NCI-H2196 treated with DMSO at 0.1 percent for 48 hours (cell line): Measurements from ENCODE around the gene C12orf50.
"Not testable (repeated sequence)": the region's sequence is repeated elsewhere in the genome, so short reads cannot be mapped to it uniquely, and the experiment has no call there.

Experiments used
- DNase-seq: peaks from one replicate; lab custom pipeline; 2025; ENCODE audit not compliant: unreplicated experiment; lab: John Stamatoyannopoulos, UW

Gene C12orf50, protein sequence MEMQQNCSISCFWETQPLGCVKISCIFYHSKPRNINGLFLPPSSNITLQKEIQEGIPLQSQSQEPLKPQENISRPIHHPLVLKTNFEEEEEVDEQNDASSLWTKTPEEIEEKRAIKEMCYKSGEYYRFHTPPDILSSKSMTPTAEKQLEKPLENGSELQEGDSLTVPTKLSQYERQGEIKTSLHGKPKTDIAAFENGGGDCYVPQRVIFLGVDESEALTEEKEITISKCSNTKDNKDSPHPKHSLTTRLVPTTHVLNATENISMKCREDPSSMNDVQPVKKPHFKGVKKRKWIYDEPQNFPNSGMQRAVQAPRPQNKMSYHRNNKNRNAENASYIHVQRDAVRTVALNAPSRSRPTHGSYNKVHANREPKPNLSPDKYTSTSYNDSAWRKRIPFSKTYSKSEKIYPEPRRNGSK

DNA sequence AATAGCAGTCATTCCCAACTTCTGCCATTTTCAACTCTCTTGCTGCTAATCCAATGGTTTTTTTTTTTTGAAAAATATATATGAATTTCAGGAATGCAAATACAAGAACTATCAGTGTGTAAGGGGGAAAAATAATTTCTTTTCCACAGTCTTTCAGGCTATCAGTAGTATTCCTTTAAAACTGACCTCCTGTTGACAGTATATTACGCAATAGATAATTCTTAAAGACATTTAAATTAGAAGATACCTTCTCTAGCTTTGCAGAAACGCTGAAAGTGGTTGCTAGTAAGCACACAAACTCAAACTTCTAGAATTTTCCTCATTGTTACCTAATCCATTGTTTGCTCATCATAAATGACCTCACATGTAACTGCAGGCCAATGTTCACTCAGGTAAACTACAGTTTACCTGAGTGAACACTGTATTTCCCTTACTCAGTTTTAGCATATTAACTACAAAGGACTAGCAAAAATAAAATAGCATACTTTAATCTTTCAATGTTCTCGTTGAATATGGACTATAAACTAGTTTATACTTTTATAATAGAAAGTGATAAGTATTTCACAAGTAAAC lies at the start of gene C12orf50:
TSS of gene C12orf50 (minus strand) at position 309 of the 573 bp plus-strand sequence. CDS start 2,439 bp downstream, outside the sequence.
- DNase-seq, result no peak

DNA sequence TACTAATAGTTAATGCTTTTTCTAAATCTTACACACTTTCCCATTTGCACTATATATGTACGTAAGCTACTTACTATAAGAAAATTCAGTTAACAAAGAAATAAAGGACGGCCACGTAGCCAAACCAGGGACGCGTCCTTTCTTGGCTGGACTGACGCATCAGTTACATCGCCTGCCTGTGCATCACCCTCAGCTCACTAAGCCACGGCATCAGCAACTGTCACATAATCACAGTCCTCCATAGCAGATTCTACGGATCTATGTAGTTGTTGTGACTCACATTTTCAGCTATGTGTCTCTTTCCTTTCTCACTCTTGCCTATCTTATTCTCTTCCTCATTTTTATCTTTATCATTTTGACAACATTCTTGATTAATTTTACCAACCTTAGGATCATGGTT lies 38.1 kb upstream of the C12orf50 start:
- DNase-seq, result no peak

DNA sequence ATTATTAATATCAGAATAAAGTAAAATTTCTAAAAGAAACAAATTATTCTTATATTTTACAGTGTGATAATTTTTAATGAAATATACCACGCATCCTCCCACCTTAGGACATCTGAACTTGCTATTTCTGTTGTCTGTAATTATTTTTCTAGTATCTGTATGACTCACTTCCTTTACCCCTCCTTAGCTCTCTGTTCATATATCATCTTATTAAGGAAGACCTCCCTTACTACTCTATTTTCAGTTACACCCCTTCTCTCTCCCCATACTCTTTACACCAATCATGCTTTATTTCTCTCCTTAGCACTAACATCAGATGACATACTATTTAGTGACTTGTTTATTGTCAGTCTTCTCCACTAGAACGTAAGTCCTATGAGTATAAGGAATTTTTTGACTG lies 34.2 kb upstream of the C12orf50 start:
- DNase-seq, result no peak

DNA sequence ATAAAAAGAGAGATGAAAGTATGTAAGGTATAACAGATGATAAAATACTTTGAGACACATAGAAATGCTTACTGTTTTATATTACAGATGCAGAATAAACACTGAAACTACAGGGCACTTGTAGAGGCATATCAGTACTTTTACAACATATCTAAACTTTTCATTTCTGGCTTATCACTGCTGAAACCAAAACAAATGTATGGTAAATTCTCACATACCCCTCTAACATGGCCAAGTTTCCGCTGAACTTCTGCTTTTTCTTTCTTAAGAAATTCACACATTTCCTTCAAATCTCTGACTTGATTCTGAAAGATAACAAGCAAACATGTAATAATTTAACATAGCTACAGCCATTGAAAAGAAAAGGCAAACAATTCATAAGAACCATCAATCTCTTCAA lies 33.3 kb upstream of the C12orf50 start:
- no peak for DNase-seq

DNA sequence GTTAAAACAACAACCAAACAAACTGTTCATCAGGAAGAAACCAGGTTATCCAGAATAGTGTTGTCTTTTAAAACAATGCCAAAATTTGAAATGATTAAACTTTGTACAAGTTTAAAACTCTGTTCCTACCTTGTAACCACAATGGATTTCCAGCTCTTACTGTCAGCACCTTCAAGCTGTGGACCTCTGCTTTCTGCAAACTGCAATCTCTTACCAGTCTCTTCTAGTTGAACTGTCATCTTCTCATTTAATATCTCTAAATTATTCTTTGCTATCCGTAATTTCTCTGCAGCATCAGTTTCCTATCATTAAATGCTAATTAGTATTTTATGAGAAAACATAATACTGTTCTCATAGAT lies 29.5 kb upstream of the C12orf50 start:
- no peak for DNase-seq

DNA sequence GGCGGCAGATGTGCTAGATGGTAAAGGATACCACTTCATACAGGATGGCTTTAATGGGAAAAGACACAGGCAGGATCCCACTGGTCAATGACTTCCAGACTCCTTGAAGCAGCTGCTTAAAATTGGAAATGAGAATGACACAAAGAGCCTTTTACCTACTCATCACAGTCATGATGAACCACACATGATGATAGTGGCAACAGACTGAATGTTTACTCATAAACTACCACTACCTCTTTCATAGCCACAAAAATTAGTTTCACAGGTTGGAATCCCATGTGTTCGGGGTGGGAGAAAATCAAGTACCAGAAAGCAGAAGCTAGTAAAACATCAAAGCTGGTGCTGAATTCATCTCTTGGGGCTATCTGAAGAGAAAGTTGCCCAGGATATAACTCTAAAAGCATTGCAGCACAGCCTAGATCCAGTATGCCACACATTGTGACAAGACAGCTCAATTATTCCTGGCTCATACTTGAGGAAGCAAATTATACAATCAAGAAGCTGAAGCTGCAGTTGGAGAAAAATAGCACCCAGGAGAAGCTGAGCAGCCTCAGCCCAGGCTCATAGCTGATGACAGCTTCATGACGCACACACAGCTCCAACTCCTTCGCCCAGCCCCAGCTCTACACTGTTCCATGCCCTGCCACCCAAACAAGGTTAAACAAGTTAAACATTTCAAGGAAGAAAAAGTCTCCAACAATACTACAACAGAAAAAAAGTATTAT lies 29.0 kb upstream of the C12orf50 start:
- DNase-seq, result no peak

DNA sequence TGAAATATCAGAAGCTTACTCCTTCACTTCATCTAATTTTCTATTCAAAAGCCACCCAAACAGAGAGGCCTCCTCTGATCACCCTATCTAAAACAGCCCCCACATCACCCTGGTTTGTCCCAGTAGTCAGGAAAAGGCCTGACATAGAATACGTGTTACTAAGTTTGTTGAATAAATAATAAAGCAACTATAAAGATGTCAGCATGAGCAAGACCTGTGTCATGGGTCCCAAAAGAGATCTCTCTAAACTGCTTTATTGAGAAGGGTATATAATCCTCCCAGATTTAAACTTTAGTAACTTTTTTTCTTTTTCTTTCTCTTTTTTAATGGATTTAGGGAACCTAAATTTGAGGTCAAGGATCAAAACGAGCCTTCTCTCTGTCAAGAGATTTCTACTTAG lies 27.4 kb upstream of the C12orf50 start:
- DNase-seq, result no peak

DNA sequence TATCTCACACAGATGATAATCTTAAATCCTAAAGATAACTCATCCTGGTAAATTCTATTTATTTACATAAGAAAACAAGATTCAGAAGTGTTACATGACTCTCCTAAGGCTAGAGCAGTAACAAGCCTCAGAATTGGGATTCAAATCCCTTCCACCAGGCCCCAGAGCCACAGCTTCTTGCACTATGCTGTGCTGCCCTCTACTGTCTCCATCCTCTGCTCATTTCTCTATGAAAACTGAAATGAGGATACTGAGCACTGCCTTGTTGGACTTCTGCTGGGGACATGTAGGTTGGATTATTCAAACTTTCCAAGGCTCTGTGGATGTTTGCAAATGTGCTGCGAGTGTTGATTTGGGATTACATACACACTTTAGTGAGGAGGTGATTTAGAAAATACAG lies 23.5 kb upstream of the C12orf50 start:
- DNase-seq, result peak; percentile 28

DNA sequence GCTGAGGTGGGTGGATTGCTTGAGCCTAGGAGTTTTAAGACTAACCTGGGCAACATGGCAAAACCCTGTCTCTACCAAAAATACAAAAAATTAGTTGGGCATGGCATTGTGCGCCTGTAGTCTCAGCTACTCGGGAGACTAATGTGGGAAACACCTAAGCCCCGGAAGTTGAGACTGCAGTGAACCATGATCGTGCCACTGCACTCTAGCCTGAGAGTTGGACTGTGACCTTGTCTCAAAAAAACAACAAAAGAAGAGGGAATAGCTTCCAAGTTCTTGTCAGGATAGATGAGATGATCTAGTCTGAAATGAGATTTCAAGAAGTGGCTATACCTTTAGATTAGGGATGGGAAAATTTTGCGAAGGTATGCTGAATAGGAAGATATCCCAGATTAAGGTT lies 14.8 kb upstream of the C12orf50 start:
- DNase-seq, result no peak

DNA sequence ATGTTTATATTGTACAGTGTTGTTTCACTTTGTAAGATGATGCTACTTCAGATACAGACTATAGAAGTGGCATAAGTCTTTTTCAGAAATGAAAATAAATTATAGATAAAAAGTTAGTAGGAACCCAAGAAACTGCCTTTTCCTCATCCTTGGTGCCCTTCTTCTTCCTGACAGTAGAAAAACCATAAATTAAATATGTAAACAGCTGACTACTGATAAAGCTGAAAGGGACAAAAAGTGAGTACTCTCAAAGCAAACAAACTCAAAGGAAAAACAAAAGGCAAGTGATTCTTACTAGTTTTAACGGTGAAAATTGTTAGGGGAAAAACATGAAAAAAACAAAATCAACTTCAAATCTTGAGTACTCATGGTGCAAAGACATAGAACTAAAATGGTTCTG lies 8.6 kb upstream of the C12orf50 start:
- DNase-seq, result no peak

DNA sequence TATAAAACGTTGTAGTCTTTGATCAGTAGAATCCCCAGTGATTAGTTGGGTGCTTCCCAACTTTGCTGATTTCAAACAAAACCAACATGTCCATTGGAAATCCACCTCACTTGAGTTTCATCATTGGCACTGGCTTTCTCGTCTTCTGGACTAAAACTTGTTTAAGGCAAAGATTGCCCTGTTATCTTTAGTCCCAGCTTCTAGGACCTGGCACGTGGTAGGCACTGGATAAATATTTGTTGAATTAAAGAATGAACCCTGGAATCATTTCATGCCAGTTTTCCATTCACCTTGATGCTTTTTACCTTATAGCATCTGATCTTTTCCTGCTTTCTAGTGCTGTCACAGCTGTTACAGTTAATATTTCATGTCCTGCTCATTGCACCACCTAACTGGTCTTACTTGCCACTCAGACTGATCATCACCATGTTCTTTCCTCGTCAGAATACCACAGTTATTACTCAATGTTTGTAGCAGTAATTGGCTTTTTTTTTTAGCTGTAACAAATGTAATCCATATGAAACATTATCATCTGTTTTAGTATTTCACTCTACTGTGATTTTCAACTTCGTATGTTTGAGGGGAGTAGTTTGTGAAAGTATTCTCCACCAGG lies 7.3 kb upstream of the C12orf50 start:
- DNase-seq, result no peak

DNA sequence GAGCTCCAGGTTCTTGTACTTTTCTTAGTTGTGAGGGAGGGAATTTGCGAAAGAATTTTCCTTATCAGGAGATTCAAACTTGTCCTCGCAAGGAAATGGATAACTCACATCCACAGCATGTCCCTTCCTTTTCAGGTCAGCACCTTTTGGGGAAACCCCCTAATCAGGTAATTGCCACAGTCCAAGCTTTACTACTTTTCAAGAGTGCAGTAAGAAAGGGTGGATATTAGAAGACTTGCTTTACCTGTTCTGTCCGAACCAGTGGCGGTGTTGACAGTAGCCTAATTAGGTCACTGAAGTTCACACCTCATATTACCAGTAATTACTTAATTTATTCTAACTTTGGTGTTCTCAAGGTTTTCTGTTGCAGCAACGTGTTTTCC lies 6.7 kb upstream of the C12orf50 start:
- no peak for DNase-seq

DNA sequence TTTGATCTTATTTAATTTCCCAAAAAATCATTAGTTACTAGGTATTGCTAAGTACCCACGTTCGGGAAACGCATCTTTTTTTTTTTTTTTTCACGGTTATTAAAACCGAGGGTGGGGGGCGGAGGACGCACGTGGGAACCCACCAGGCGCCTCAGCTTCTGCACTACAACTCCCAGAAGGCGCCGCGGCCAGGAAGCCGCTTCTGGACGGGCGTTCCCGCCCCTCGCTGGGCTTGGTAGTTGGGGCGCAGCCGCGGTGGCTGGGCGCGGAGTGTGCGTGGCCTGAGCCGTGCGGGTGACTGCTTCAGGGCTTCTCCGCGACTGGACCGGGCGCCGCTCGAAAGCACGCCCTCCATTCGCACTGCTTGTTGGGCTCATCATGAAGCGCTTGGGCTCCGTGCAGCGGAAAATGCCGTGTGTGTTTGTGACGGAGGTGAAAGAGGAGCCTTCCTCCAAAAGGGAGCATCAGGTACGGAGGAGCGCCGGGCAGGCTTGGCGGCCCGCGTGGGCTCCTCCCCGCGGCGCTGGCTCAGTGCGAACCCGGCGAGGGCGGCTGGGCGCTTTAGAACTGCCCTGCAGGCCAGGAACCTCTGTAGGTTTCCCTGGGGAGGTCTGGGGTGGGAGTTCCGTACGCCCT lies 6.2 kb upstream of the C12orf50 start:
- peak; percentile 65 for DNase-seq

DNA sequence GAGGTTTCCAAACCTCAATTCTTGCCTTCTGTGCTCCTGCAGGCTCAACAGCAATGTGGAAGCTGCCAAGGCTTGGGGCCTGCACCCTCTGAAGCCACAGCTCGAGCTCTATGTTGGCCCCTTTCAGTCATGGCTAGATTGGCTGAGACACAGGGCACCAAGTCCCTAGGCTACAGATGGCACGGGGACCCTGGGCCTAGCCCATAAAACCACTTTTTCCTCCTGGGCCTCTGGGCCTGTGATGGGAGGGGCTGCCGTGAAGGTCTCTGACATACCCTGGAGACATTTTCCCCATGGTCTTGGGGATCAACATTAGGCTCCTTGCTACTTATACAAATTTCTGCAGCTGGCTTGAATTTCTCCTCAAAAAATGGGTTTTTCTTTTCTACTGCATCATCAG lies 2.0 kb upstream of the C12orf50 start:
- DNase-seq, result not testable (repeated sequence)

DNA sequence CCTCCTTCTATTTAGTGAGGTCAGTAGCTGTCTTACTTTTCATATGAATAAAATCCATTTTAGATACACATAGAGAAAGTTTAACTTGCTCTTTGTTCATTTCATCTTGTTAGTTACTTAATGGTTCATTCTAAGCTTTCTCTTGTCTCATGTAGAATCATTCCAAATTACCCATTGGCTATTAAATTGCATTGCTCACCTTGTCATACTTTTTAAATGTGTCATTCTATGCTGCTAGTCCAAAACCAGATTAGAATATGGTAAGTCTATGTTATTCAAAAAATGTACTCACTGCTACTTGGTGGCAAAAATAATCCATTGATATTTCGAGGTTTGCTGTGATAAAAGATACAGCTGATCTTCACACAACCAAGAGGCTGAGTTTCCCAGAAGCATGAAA lies 3.0 kb downstream of the C12orf50 start:
- no peak for DNase-seq

DNA sequence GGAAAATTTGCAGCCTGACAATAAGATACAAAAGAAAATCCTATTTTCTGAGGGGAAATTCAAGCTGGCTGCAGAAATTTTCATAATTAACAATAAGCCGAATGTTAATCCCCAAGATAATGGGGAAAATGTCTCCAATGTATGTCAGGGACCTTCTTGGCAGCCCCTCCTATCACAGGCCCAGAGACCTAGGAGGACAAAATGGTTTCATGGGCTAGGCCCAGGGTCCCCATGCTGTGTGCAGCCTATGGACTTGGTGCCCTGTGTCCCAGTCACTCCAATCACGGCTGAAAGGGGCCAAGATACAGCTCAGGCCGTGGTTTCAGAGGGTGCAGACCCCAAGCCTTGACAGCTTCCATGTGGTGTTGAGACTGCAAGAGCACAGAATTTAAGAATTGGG lies 11.2 kb downstream of the C12orf50 start:
- DNase-seq, result no peak

DNA sequence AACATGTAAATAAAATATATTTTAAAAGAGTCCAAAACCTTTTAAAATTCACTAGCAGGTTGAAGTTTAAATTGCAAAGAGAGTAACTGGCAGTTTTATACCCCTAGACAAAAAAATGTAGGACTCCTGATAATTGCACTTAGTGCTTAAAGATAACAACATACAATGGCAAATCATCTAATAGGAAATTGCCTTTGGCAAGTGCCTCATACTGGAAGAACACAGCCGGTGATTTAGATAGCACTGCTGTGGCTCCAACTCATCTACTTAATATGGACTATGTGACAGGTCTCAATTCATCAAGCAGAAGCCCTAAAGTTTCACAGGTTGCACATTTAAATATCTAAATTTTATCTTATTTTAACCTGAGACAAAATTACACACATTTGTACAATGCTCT lies 13.4 kb downstream of the C12orf50 start:
- no peak for DNase-seq

DNA sequence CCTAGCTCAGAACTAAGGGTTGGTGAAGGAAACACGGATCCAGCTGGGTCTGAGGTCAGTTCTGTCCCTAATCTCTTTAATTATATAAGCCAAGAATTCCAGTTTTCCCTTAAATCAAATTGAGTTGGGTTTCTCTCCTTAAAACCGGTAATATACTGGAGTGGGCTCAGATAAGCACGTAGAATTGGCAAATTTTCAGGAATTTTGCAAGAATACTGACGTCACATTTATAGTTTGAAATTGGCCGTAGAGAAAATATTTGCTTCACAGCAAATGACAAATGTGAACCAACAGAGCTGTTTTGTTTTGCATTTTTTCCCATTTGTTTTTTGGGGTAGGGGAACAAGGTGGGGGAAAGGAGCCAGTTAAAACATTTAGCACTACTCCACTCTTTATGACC lies 17.4 kb downstream of the C12orf50 start:
- DNase-seq, result no peak

DNA sequence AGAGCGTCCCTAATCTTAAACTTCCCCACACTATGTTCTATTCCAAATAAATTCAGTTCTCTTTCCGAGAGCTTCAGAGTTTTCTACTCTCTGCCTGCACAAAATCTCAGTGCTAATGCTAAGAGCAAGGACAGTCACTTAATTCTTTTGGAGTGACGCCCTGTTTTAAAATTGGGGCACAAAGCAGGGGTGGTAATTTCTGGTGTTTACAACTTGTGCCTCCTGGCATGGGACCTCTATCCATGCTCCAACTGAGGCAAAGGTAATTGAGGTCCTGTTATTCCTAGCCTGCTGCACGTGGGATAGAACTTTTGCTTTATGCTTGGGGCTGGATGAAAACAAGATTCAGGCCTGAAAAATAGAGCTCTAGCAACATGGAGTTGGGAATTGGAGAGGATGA lies 22.9 kb downstream of the C12orf50 start:
- DNase-seq, result no peak

DNA sequence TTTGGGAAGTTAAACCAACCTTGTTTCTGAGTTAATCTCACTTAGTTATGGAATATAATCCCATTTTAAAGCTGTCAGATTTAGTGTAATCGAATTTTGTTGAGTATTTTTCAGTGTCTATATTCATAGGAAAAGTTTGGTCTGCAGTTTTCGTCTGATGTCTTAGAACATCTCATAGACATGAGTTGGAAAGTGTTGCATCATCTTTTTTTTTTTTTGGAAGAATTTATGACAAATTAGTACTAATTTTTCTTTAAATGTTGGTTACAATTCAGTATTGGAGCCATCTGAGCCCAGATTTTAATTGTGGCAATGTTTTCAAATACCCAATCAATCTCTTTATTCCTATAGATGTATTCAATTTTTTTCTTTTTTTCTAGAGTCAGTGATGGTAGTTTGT lies 27.9 kb downstream of the C12orf50 start:
- no peak for DNase-seq

DNA sequence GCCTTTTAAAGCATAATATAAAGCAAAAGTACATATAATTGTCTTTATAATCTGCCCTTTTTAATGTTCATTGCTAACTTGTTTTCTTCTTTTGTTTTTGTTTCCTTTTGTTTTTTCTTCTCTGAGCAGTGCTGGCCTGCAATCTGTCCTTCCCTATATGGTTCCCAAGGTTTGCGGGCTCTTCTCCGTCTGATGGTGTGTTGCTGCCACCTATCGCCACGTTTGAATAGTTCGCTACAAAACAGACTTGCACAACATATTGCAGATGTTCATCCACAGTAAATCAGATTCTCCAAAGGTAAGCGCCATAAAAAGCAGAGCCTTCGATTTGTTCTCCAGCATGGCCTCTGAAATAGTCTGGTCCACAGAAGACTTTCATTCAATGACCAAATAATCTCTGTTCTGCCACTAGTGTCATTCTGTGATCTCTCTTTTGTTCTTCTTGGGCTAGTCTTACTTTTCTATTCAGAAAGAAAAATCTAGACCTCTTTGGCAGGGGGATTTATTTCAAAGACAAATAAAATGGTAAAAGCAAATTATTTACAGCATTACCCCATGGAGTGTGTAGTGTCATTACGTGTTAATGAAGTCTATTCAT lies 33.5 kb downstream of the C12orf50 start:
- DNase-seq, result peak; percentile 42
